HG03469 (cell line): ENCODE measurements around the gene TKTL1.

Experiments
- ATAC-seq: cut with Tn5 transposase; IDR thresholded peaks from one replicate; pipeline ENCODE4 v1.9.1; 2021; ENCODE audit warnings: mild to moderate bottlenecking, moderate library complexity, moderate number of reproducible peaks; ENCODE audit not compliant: unreplicated experiment

Gene TKTL1

DNA sequence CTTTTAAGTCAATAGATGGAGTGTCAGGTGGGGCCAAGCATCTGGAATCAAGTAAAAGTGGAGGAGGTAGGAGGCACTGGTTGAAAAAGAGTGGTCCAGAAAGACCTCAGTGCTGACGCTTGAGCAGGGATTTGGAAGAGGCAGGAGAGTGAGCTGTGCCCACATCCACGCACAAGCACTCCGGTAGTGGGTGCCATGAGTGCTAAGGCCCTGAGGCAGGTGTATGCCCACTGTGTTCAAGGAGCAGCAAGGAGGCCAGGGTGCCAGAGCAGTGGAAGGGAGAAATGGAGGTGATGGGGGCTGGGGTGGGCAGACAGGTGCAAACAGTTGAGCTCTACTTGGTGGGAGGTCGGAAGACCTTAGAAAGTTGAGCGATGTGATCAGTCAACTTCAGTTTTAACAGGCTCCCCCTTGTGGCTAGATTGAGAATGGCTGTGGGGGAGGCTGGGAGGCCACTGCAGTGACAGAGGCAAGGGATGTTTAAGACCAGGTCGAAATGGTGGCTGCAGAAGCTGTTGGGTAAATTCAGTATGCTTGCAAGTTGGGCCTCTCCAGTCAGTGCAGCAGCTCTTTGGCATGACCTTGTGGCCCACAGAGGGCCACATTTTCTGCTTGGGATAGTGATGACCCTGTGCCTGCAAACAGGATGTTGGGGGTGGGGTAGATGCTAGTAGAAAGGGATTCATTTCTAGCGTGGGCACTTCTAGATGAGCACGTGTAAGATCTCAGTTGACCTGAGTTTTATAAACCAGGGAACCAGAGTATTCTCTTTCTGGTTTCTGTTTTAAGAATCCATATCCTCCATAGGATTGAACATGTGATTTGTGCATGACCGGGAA, 12.7 kb downstream of the TKTL1 start:
- no peak for ATAC-seq

DNA sequence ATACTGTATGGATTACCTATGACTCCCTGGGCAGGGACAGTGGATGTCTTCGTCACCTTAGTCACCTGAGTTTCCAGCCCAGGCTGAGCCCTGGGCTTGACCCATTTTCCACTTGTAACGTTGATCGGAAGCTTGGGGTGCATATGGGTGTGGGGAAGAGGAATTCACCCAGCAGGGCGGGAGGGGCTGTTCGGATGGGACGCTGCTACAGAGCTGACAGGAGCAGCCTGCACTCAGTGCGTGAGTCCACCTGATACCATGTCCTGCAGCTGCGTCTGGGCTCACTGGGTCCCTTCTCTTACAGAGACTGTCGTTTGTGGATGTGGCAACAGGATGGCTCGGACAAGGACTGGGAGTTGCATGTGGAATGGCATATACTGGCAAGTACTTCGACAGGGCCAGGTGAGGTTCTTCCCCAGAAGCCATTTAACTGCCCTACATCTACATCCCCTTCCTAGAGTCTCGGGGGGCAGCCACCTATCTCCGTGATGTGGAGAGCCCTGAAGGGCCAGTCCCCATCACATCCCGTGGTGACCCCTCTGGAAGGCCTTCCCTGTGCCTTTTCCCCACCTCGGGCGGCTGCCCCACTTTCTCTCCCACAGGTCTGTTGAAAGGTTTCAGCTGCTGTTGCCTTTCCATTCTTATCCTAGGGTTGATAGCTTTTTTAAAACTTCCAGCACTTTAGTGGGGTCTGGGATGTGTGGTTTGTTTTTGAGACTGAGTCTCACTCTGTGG, 13.6 kb downstream of the TKTL1 start:
- no peak for ATAC-seq

DNA sequence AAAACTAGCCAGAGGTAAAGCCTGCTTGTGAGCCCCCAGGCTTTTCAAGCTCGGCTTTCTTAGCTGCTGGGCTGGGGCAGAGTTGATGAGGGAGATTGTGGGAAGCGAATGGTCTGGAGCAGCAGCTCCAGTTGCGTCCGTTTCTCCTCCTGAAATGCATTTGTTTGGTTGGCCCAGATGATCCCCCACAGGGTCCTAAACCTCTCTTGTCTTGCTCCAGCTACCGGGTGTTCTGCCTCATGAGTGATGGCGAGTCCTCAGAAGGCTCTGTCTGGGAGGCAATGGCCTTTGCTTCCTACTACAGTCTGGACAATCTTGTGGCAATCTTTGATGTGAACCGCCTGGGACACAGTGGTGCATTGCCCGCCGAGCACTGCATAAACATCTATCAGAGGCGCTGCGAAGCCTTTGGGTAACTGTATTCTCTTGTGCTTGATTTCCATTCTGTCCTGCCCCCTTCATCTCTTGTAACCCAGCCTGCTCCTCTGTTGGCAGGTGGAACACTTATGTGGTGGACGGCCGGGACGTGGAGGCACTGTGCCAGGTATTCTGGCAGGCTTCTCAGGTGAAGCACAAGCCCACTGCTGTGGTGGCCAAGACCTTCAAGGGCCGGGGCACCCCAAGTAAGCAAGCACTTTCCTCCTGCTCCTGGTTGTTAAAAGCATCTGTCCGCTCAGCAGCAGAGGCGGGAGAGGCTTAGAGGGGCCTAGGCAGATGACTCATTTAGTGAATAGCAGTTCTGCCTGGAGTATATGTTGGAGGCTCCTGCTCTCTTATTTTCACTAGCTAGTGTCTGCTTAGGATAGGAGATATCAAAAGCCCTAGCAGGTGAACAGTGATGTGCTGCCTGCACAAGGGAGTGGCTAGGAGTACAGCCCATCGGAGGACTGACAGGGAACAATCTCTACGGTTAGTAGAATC, 15.3 kb downstream of the TKTL1 start:
- no peak for ATAC-seq

DNA sequence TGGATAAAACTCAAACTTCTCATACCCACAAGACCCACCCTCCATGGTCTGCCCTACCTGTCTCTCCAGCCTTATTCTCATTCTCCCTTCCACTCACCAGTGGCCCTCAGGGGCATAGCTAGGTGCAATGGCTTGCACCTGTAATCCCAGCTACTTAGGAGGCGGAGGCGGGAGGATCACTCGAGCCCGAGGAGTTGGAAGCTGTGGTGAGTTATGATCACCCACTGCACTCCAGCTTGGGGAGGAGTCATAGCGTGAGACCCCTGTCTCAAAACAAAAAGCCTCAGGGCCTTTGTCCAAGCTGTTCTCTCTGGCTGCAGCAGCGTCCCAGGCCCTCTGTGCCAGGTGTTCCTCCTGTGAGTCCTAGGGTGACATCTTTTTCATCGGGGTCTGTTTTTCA, 16.5 kb downstream of the TKTL1 start:
- no peak for ATAC-seq

DNA sequence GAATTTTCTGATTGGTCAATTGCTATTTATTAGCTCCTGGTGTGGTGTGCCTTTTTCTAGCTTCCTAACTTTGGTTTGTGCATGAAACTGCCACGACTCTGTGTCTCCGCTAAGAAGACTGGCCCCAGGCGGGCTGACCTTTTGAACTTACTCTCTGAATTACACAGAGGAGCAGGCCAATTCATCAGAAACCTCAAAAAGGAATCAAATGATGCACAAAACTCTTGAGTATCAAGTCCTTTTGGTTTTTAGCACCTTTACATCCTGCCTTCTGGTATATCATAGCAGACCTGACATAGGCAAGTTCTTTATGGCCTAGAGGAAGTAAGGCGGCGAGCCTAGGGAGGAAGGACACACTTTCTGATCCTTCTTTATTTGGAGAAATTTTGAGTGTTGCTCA, 17.6 kb downstream of the TKTL1 start:
- ATAC-seq, result no peak

DNA sequence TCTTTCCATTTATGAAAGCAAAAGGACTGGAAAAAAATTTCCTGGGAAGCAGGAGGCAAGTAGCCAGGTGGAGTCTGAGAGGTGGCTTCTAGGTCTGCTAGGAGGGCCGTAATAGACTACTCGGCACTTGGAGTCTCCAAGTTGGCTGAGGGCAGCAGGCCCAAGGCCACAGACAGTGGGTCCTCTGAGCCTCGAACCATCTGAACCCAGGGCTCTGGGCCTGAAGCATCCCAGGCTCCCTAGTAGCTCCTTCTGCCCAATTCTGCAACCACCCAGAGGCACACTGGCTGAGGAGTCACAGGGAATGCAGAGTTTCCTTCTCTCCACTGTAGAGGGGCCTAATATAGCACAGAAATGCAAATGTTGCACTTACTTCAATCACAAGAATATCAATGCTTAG, 19.8 kb downstream of the TKTL1 start:
- no peak for ATAC-seq

DNA sequence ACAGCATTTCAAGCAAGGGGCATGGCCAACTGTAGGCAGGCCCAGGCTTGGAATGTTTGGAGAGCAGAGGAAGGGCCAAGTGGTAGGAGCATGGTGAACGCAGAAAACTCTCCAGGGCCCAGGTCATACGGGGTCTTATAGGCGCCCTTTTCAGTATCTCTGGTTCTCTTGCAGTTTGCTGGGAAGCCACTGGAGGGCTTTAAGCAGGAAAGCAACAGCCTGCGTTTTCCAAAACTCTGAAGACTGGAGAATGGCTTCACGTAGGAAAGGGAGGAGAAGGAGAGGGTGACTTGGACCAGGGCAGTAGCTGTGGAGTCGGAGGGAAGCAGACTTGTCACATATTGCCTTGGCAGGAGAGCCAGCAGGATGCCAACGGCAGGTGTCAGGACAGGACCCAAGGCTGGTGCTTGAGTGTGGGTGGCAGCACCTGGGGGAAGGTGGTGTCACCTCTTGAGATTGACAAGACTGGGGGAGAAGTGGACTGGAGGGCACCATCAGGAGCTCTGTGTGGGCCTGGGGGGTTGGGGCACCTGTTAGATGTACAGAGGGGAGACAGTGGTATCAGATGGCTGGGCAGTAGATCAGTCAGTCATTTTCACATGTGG, 21.9 kb downstream of the TKTL1 start:
- no peak for ATAC-seq

DNA sequence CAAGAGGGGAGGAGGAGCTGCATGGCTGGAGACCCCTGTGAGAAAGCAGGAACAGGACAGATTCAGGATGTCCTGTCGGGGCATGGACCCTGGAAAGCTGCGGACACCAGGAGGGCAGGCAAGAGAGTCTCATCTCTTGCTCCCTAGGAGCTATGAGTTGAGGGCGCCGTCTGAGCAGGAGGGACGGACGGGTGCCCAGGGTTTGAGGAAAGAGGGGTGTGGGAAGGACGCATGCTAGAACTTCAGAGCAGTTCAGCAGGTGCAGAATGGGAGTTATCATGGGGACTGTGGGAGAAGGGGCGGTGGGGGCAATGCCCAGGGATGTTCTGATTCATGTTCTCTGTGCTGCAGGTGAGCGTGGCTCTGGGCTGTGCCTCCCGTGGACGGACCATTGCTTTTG, 24.8 kb downstream of the TKTL1 start:
- ATAC-seq, result no peak

DNA sequence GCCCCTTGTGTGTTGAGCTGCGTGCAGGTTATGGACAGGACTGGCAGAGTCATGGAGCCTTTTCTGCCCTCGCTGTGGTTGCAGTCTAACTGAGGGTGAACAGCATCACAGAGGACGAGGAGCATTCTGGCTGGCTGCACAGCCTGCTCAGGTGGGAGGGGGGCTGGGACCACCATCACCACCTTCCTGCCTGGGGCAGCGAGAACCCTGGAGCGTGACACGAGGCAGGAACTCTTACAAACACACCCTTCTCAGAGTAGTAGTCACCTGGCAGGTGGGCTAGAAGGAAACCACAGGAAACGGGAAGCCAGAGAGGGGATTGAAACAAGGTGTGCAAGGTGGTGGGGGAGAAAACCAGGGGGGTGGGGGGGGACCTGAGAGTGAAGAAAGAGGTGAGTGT, 25.6 kb downstream of the TKTL1 start:
- no peak for ATAC-seq

DNA sequence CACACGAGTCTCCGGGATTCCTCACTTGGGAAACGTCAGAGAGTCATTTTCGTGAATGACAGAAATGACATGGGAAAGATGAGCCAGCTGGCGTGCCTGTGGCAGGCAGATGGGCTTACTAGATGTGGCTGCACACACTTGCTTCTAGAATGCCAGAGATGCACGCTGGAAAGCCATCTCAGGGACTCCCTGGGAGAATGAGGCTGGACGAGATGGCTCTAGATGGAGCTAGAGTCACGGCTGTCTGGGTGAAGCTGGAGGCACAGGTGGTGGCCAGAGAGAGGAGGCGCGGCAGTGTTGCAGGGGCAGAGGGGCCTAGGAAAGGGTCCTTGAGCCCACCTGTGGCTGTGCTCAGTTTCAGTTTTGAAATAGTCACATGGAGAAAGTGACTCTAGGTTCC, 26.0 kb downstream of the TKTL1 start:
- ATAC-seq, result no peak

DNA sequence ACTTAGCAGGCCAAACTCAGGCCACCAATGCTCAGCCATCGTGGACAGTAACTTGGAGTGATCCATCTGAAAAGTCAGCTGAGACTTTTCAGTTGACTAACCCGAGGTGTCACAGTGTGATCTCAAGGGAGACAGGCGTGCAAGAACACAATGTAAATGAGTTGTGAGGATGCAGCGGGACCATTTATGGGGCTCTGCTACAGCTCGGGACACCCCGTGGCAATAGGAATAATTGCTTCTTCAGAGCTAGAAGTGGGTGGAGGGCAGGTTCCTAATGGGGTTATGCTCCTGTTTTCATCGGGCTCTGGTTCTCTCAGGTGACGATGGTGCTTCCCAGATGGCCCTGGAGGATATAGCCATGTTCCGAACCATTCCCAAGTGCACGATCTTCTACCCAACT, 27.3 kb downstream of the TKTL1 start:
- no peak for ATAC-seq

DNA sequence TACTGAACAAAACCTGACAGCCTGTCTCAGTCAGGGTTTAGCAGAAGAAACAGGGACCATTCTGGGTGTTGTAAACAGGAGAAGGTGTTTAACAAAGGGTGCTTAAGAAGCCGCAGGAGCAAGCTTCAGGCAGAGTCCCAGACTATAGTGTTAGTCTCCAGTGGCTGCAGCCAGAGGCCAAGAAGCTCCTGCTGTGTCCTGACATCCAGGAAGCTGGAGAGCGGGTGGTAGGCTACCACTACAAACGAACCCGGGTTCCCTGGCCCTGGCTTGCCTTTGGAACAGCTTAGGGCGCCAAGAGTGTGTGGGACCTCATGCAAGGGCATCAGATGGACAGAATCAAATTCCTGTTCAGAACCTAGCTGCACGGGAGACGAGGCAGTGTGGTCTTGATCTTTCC, 27.9 kb downstream of the TKTL1 start:
- ATAC-seq, result no peak

DNA sequence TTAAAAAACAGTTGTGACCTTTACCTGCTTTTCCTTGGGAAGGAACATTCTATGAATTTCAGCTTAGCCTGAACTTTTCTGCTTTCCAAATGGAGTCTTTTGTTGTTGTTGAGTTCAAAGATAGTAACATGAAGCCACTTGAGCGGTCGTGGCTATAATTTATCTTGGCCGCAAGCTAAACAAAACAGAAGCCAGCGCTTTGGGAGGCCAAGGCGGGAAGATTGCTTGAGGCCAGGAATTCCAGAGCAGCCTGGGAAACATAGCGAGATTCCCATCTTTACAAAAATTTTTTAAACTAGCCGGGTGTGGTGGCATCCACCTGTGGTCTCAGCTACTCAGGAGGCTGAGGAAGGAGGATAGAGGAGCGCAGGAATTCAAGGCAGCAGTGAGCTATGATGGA, 29.9 kb downstream of the TKTL1 start:
- no peak for ATAC-seq

DNA sequence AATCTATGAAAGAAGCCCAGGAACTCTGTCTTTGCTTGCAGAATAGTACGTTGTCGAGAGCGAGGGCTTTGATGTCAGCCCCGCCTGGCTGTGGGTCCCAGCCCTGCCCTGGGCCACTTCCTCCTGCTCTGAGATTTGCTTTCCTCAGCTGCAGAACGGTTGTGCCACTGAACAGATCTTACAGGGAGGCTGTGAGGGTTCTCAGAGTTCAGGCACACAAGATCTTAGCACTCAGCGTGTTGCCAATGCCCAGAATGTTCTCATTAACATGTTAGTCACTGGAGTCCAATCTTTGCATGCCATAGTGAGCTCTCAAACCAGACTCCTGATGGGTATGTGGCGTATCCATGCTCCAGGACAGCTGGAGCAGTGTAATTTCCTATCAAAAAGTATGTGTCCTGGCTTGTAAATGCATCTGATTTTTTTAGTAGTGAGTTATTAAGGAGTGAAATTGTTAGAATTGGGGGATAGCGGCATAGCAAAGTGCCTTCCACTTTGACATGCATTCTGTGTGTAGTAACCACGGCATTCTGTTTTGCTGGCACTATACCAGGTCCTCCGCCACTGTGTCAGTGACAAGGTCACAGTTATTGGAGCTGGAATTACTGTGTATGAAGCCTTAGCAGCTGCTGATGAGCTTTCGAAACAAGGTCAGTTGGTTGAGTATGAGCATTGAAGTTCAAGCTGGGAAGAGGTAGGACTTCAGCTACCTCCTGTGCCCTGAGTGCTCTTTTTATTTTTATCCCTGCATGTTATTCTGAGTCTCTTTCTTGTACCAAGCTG, 31.6 kb downstream of the TKTL1 start:
- no peak for ATAC-seq

DNA sequence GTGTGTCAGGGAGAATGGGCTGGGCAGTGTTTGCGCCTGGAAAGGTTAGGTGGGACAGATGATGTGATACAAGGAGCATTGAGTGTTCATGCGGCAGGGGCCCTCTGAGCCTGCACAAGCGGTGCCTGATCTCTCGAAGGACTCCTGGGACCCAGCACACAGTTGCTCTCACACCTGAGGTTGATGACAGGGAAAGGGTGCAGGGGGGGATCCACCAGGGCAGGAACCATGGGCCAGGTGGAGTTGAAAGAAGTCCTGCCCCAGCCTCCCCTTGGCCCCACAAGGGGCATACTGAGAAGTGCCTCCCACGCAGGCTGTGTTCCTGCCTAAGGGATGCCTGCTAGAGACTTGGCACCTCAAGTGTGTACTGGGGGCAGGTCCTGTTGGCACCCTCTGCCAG, 33.1 kb downstream of the TKTL1 start:
- ATAC-seq, result no peak

DNA sequence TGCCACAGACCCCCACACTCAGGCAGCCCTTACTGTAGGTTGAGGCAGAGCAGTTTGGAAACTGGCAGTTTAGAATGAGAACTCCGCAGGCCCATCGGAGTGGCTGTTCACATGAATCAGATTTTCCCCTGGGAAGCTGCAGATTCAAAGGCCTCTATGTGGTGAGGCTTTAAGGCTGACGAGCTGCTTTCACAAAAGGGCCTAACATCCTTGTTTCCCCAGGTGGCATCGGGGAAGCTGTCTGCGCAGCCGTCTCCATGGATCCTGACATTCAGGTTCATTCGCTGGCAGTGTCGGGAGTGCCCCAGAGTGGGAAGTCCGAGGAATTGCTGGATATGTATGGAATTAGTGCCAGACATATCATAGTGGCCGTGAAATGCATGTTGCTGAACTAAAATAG, 33.7 kb downstream of the TKTL1 start:
- no peak for ATAC-seq

DNA sequence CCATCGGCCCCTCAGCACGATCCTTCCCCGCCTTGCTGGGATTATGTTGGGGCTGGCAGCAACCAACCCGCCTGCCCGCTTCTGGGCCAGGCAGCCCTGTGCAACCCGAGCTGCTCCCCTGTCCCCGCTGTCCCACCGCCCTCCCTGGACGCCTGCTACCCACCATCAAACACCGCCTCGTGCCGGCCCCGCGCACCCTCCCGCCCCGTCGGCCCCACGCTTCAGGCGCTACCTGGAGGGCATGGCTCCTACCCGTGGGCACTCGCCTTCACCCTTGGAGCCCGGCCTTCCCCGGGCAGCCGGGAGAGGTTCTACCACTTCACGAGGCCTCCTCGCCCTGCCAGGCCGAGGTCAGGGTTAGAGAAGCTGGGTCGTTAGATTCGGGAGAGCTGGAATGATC, 37.0 kb downstream of the TKTL1 start:
- no peak for ATAC-seq

DNA sequence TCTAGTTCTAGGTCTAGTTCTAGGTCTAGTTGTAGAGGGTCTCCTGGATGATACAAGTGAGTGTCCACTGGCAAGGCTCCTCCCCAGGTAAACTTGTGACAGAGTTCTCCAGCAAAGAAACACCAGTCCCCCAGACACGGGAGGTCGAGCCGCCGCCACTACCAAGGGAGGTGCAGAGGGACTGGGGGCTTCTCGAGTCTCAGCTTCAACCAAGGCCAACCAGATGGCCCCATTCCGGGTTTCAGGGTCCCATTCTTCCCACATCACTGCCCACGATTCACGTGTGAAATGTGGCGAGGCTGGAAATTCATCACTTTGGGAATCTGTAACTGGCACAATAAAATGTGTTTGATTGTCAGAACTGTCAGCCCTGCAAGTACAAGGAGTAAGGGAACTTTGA, 37.5 kb downstream of the TKTL1 start:
- no peak for ATAC-seq

DNA sequence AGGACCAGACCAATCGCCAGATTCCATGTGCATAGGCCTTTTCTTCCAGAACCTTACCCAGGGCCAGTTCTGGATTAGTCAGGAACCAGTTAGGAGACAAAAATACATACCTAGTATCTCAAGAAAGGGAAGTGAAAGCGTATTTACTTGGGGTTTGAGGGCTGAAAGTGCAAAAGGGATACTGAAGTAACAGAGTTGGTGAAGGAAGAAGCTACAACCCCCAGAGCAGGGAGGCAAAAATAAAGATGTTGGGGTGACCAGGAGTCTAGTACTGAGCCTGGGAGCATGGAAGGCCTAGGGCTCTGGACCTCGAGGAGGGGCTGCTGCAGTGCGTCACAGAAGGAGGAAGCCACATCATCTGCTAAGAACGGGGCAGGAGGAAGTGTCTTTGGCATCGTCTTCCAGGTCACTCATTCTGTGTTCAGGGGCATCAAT, 38.3 kb downstream of the TKTL1 start:
- no peak for ATAC-seq

DNA sequence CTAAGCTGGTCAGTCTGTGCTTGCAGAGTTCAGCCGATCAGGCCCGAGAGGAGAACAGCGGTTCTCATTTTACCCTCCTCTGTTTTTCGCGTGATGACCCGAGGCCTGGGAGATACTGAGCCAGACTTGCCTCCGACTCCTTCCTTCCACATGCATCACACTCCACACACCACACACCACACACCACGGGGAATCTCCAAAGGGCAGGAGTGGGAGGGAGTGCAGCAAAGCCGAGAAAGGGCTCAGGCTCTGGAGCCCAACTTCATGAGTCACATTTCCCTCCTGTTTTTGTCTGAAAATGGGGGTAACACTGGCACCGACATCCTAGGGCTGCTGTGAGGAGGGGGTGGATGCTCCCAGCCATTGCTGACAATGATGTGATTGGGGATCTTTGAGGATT, 38.9 kb downstream of the TKTL1 start:
- ATAC-seq, result no peak
